HepG2 (cell line): Measurements from ENCODE around the gene NSD2. TPM values are rescaled to one million over a fixed set of nuclear protein-coding genes. Genes with fewer than 3 reads are reported as not detected.

Experiments used
- ATAC-seq: fragments of 200-7000 bp; cut with Tn5 transposase; 3 replicates; pipeline ENCODE4 v1.9.1; 2020; ENCODE audit warnings: mild to moderate bottlenecking, moderate library complexity
- BruUV-seq: library from RNA; stranded (reverse); fragments of 400-500 nt; replicated peaks from 2 replicates; lab custom pipeline; 2021; lab: Mats Ljungman, UMichigan
- CTCF ChIA-PET: fragments of 300-600 bp; formaldehyde crosslinking; extraction: SDS; loops from one replicate; lab custom pipeline; 2021; ENCODE audit warnings: low total read pairs, inconsistent platforms, low intra/inter-chr PET ratio; lab: Yijun Ruan, JAX
- POLR2A ChIA-PET: fragments of 350-600 bp; sonication (Branson Sonifier 250); formaldehyde crosslinking; loops from one replicate; lab custom pipeline; 2020; ENCODE audit warnings: antibody characterized with exemption, inconsistent platforms; lab: Yijun Ruan, JAX
- DNase-seq: peaks from one replicate; pipeline ENCODE4 v3.0.0-alpha.2; 2015; ENCODE audit warnings: low spot score
- FAIRE-seq: peaks from 3 replicates; lab custom pipeline; 2011; peaks lifted over from hg19 to GRCh38; lab: Jason Lieb, UNC
- H2AFZ ChIP-seq: one replicate; pipeline ENCODE4 v1.6.1; 2011; ENCODE audit warnings: low read length, inconsistent platforms
- H3K27ac ChIP-seq: fragments of 300-600 bp; 3 replicates; pipeline ENCODE4 v1.8.0; 2011; ENCODE audit warnings: mixed run types, mild to moderate bottlenecking, mixed read lengths, low read length, inconsistent platforms; ENCODE audit not compliant: insufficient read depth; ENCODE audit errors: extremely low read length
- H3K27me3 ChIP-seq, 2 experiments: fragments of 200-600 bp in 1 of 2; 2 replicates in 1 of 2; 3 replicates in 1 of 2; pipeline versions ENCODE4 v1.6.0 to v1.8.0; 2011; ENCODE audit warnings: low read length in 2 of 2, mild to moderate bottlenecking in 2 of 2, moderate library complexity in 2 of 2, inconsistent platforms in 1 of 2; ENCODE audit not compliant: insufficient read depth in 2 of 2, control insufficient read depth in 1 of 2
- H3K36me3 ChIP-seq, 2 experiments: fragments of 200-600 bp in 1 of 2; replicated peaks in 1 of 2; 2 replicates in 1 of 2; 3 replicates in 1 of 2; pipeline versions ENCODE4 v1.5.1 to v1.8.0; 2011; ENCODE audit warnings: low read length in 2 of 2, inconsistent platforms in 1 of 2; ENCODE audit not compliant: insufficient read depth in 2 of 2, control insufficient read depth in 1 of 2
- H3K4me1 ChIP-seq: 2 replicates; pipeline ENCODE4 v1.5.1; 2012; ENCODE audit warnings: low read length, inconsistent platforms; ENCODE audit not compliant: insufficient read depth
- H3K4me2 ChIP-seq: 2 replicates; pipeline ENCODE4 v1.6.0; 2011; ENCODE audit warnings: low read depth, low read length, inconsistent platforms
- H3K4me3 ChIP-seq, 3 experiments: fragments of 200-600 bp in 1 of 3; sonication (generic), shearing (Covaris generic) in 1 of 3; replicated peaks in 1 of 3; 2 replicates each; pipeline ENCODE4 v1.5.1; 2011 to 2016; ENCODE audit warnings: low read length in 3 of 3, inconsistent platforms in 2 of 3, low read depth in 2 of 3, mild to moderate bottlenecking in 2 of 3, control low read depth in 1 of 3, mixed read lengths in 1 of 3; ENCODE audit not compliant: insufficient read depth in 1 of 3
- H3K79me2 ChIP-seq: one replicate; pipeline ENCODE4 v1.6.1; 2011; ENCODE audit warnings: low read length, inconsistent platforms; ENCODE audit not compliant: insufficient read depth
- H3K9ac ChIP-seq: 2 replicates; pipeline ENCODE4 v1.6.0; 2011; ENCODE audit warnings: mild to moderate bottlenecking, low read depth, low read length, inconsistent platforms; ENCODE audit not compliant: insufficient read depth
- H3K9me3 ChIP-seq: 2 replicates; pipeline ENCODE4 v1.5.1; 2012; ENCODE audit warnings: mild to moderate bottlenecking, low read length
- H4K20me1 ChIP-seq: 2 replicates; pipeline ENCODE4 v1.6.0; 2011; ENCODE audit warnings: inconsistent platforms, mild to moderate bottlenecking, low read length, moderate library complexity; ENCODE audit not compliant: insufficient read depth
- ATF7 ChIP-seq, 2 experiments: fragments of 450-650 bp in 1 of 2; sonication (generic) in 1 of 2; formaldehyde crosslinking in 1 of 2; IDR thresholded peaks; 2 replicates each; pipeline versions ENCODE4 v1.4.0 to v1.6.1; 2016 to 2020; ENCODE audit warnings: antibody characterized with exemption in 1 of 2, mild to moderate bottlenecking in 1 of 2, missing genetic modification reagents in 1 of 2
- FOXC1 ChIP-seq: sonication (generic); formaldehyde crosslinking; IDR thresholded peaks from 2 replicates; pipeline ENCODE4 v1.8.0; 2022; ENCODE audit warnings: mild to moderate bottlenecking, missing genetic modification reagents, borderline replicate concordance
- FOXM1 ChIP-seq: sonication (generic); formaldehyde crosslinking; IDR thresholded peaks from 2 replicates; pipeline ENCODE4 v1.5.0; 2020; ENCODE audit warnings: missing genetic modification reagents
- MTF1 ChIP-seq: sonication (generic); formaldehyde crosslinking; IDR thresholded peaks from 2 replicates; pipeline ENCODE4 v1.5.0; 2020; ENCODE audit warnings: missing genetic modification reagents
- NFRKB ChIP-seq: fragments of 450-650 bp; IDR thresholded peaks from 2 replicates; pipeline ENCODE4 v1.6.1; 2017
- SAP130 ChIP-seq: IDR thresholded peaks from 2 replicates; pipeline ENCODE4 v1.6.1; 2016; ENCODE audit warnings: low read depth
- SMARCE1 ChIP-seq: fragments of 450-650 bp; IDR thresholded peaks from 2 replicates; pipeline ENCODE4 v1.6.1; 2017; ENCODE audit warnings: borderline replicate concordance
- TEAD2 ChIP-seq: sonication (generic); formaldehyde crosslinking; IDR thresholded peaks from 2 replicates; pipeline ENCODE4 v1.9.0; 2021; ENCODE audit warnings: missing genetic modification reagents
- ZFAT ChIP-seq: sonication (generic); formaldehyde crosslinking; conservative IDR thresholded peaks from 2 replicates; pipeline ENCODE4 v1.8.1; 2023; ENCODE audit warnings: missing genetic modification reagents, inconsistent platforms
- ZMYM4 ChIP-seq: sonication (generic); formaldehyde crosslinking; IDR thresholded peaks from 2 replicates; pipeline ENCODE4 v1.8.1; 2023; ENCODE audit warnings: mild to moderate bottlenecking, missing genetic modification reagents
- ZNF260 ChIP-seq: sonication (generic); formaldehyde crosslinking; IDR thresholded peaks from 2 replicates; pipeline ENCODE4 v1.4.0; 2020; ENCODE audit warnings: missing genetic modification reagents, low read depth, mild to moderate bottlenecking, borderline replicate concordance
- ZNF3 ChIP-seq: IDR thresholded peaks from 2 replicates; pipeline ENCODE4 v1.7.0; 2017; ENCODE audit warnings: inconsistent platforms
- ZNF468 ChIP-seq: sonication (generic); formaldehyde crosslinking; IDR thresholded peaks from 2 replicates; pipeline ENCODE4 v1.8.0; 2022; ENCODE audit warnings: mild to moderate bottlenecking, moderate library complexity, missing genetic modification reagents
- ZNF780A ChIP-seq: sonication (generic); formaldehyde crosslinking; IDR thresholded peaks from 2 replicates; pipeline ENCODE4 v1.8.0; 2022; ENCODE audit warnings: mild to moderate bottlenecking, missing genetic modification reagents, moderate library complexity
- WGBS: methylation state at CpG from one replicate; pipeline ENCODE4 v1.1.6; 2017; ENCODE audit warnings: low lambda C conversion rate; 5-methylcytosine and 5-hydroxymethylcytosine counted together
- in situ Hi-C: cut with HindIII; loops from 2 replicates; pipeline ENCODE4 v1.10.0; 2017; ENCODE audit warnings: low pct_unique_long_range_greater_than_20kb; ENCODE audit not compliant: extremely low pct_ligation_motif_present
- intact Hi-C: fragments of 100-400 bp; cut with micrococcal nuclease; formaldehyde crosslinking; loops from one replicate; pipeline ENCODE4 v1.10.0; 2022; ENCODE audit not compliant: unreplicated experiment
- polyA plus RNA-seq, 8 experiments: library from polyadenylated mRNA; depleted of rRNA in 3 of 8; stranded (reverse) in 7 of 8; unstranded in 1 of 8; fragments of >200 nt; fragmentation: Illumina TruSeq in 4 of 8; extraction: Trizol in 4 of 8; gene quantifications; 2 replicates each; pipeline versions ENCODE4 v1.2.1 to v1.2.3, GENCODE V29; 2011 to 2016; ENCODE audit warnings: low read depth in 4 of 8, missing spikeins in 1 of 8, mixed read lengths in 1 of 8; ENCODE audit not compliant: insufficient read depth in 1 of 8
- total RNA-seq, 5 experiments: library from RNA; depleted of rRNA; stranded (reverse); fragments of >200 nt; fragmentation: Illumina TruSeq; extraction: Trizol; gene quantifications; 2 replicates each; pipeline ENCODE4 v1.2.3, GENCODE V29; 2016; ENCODE audit warnings: low read depth in 1 of 5
- TF ChIP-seq, protein P1 (sequence below): sonication (generic); formaldehyde crosslinking; IDR thresholded peaks from 2 replicates; pipeline ENCODE4 v1.8.0; 2023; ENCODE audit warnings: mild to moderate bottlenecking, missing genetic modification reagents

Gene NSD2
- total and polyA plus RNA-seq, 2 of the 13 experiments (the other 11 are each of a cell fraction or from before 2014, with no cell fraction given), result 22.0 to 65.9 TPM

GRCh38 chr4:2008921-2009650 lies 137.9 kb downstream of the NSD2 start, which contains the start of gene NELFA:
NELFA (minus strand) TSS chr4:2008974; CDS start chr4:2008959, 15 bp downstream.
- no peak within 1 kb of the TSS for H2AFZ ChIP-seq
- peak; percentile 93 for DNase-seq
- intact Hi-C loops (loop anchor here (5.0 kb wide), 1 partner anchor 438 kb away; no protein-coding TSS in a partner anchor), in situ Hi-C loops (loop anchor here (25.0 kb wide), 1 partner anchor 178 kb away; no protein-coding TSS in a partner anchor)
- peaks cover 26% of the 10 kb centered on the region for H3K4me1 ChIP-seq
- FAIRE-seq, result no peak
- ChIA-PET POLR2A (interaction anchor here (1.0 to 1.3 kb wide), 4 partner anchors 9 to 233 kb away, joined by 3 to 5 read pairs (median 4); partner anchors contain the start of gene NAT8L), CTCF (interaction anchor here (1.4 kb wide), 1 partner anchor 178 kb away, joined by 3 read pairs; no protein-coding TSS in a partner anchor)
- peak within 1 kb of the TSS; percentile 95 for H3K4me2 ChIP-seq
- H3K27me3 ChIP-seq, result no peaks in the 10 kb centered on the region; a peak in 1 of 5 replicates
- ATAC-seq, result peak; percentile 87
- WGBS, result 0% methylated on average over 1 of the region's 95 CpGs
- peak within 1 kb of the TSS; percentile 98 for H3K27ac ChIP-seq
- no TSS peak for BruUV-seq
- no peaks in the 10 kb centered on the region for H3K9me3 ChIP-seq
- H4K20me1 ChIP-seq, result peaks cover 13% of the 10 kb centered on the region
- peaks cover 40% of the 10 kb centered on the region for H3K79me2 ChIP-seq
- peak within 1 kb of the TSS; percentile 80 to 100 (median 99) for H3K4me3 ChIP-seq
- peak within 1 kb of the TSS; percentile 99 for H3K9ac ChIP-seq
- peaks cover 1 to 12% of the 10 kb centered on the region in 2 experiments; a peak in 2 of 5 replicates for H3K36me3 ChIP-seq
- TF ChIP-seq SMARCE1 (no peak), SAP130 (CRISPR knock-in tag) (peak; percentile 90), ZFAT (CRISPR knock-in tag) (0 out of 2 replicates have a peak, but pooled peaks have one; percentile 40), FOXM1 (0 out of 2 replicates have a peak, but pooled peaks have one; percentile 31), ZNF260 (CRISPR knock-in tag) (no peak), MTF1 (no peak), TEAD2 (CRISPR knock-in tag) (no peak), ZNF3 (peak; percentile 24; the same call in 1 of the 2 replicates), ATF7 (IDR thresholded peaks at IDR 0.05) (peak; percentile 98), ATF7 (CRISPR knock-in tag; IDR thresholded peaks at IDR 0.05) (peak; percentile 94), ZNF780A (CRISPR knock-in tag) (no peak), NFRKB (peak; percentile 71), FOXC1 (CRISPR knock-in tag) (peak; percentile 93), ZNF468 (CRISPR knock-in tag) (0 out of 2 replicates have a peak, but pooled peaks have one; percentile 56), ZMYM4 (CRISPR knock-in tag) (peak; percentile 79; the same call in 1 of the 2 replicates)
- TF ChIP-seq, protein P1, sequence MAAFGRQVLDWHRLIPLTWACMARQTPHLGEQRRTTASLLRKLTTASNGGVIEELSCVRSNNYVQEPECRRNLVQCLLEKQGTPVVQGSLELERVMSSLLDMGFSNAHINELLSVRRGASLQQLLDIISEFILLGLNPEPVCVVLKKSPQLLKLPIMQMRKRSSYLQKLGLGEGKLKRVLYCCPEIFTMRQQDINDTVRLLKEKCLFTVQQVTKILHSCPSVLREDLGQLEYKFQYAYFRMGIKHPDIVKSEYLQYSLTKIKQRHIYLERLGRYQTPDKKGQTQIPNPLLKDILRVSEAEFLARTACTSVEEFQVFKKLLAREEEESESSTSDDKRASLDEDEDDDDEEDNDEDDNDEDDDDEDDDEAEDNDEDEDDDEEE (CRISPR knock-in tag), result peak; percentile 96
